GM12878 (cell line): Measurements from ENCODE around the gene VPS13C. TPM values are rescaled to one million over a fixed set of nuclear protein-coding genes. Genes with fewer than 3 reads are reported as not detected.

Experiments used
- BACH1 ChIP-seq: fragments of 450-650 bp; IDR thresholded peaks from 2 replicates; pipeline ENCODE4 v1.6.1; 2017; ENCODE audit warnings: mild to moderate bottlenecking, borderline replicate concordance
- CHD1 ChIP-seq: IDR thresholded peaks from 2 replicates; pipeline ENCODE4 v1.6.1; 2012; ENCODE audit warnings: low read depth, low read length, improper control_type of control experiment
- EGR1 ChIP-seq, 2 experiments: IDR thresholded peaks; 1 replicate in 1 of 2; 2 replicates in 1 of 2; pipeline ENCODE4 v1.6.1; 2011 to 2012; ENCODE audit warnings: low read depth in 2 of 2, low read length in 2 of 2, borderline replicate concordance in 1 of 2, mild to moderate bottlenecking in 1 of 2, moderate library complexity in 1 of 2
- EP300 ChIP-seq, 2 experiments: fragments of 150-350 bp in 1 of 2; IDR thresholded peaks; 2 replicates each; pipeline ENCODE4 v1.6.1; 2011 to 2012; ENCODE audit warnings: low read depth in 2 of 2, low read length in 2 of 2, borderline replicate concordance in 1 of 2, improper control_type of control experiment in 1 of 2, inconsistent platforms in 1 of 2; ENCODE audit not compliant: control insufficient read depth in 1 of 2
- HCFC1 ChIP-seq: fragments of 150-350 bp; IDR thresholded peaks from 2 replicates; pipeline ENCODE4 v1.6.1; 2014; ENCODE audit warnings: low read length
- KAT2A ChIP-seq: conservative IDR thresholded peaks from 2 replicates; pipeline ENCODE4 v1.6.1; 2011; ENCODE audit warnings: low read depth, low read length; ENCODE audit not compliant: control insufficient read depth
- MEF2A ChIP-seq: IDR thresholded peaks from 2 replicates; pipeline ENCODE4 v1.6.1; 2011; ENCODE audit warnings: low read depth, mild to moderate bottlenecking, low read length, moderate library complexity; ENCODE audit not compliant: insufficient read depth
- MEF2B ChIP-seq: fragments of 450-650 bp; IDR thresholded peaks from 2 replicates; pipeline ENCODE4 v1.6.1; 2018; ENCODE audit warnings: mild to moderate bottlenecking, moderate library complexity; ENCODE audit not compliant: partially characterized antibody, poor library complexity, severe bottlenecking
- RCOR1 ChIP-seq: conservative IDR thresholded peaks from 2 replicates; pipeline ENCODE4 v1.6.1; 2012; ENCODE audit warnings: low read depth, low read length, improper control_type of control experiment
- RUNX3 ChIP-seq: IDR thresholded peaks from 2 replicates; pipeline ENCODE4 v1.6.1; 2012; ENCODE audit warnings: low read length, inconsistent platforms
- SKIL ChIP-seq: fragments of 450-650 bp; IDR thresholded peaks from 2 replicates; pipeline ENCODE4 v1.6.1; 2017; ENCODE audit warnings: mild to moderate bottlenecking, low read depth, inconsistent platforms; ENCODE audit not compliant: poor library complexity, severe bottlenecking
- SMAD5 ChIP-seq: IDR thresholded peaks from 2 replicates; pipeline ENCODE4 v1.6.1; 2016; ENCODE audit warnings: antibody characterized with exemption, low read depth
- SREBF1 ChIP-seq: IDR thresholded peaks from 2 replicates; pipeline ENCODE4 v1.6.1; 2012; ENCODE audit warnings: mild to moderate bottlenecking, low read length
- TBL1XR1 ChIP-seq: IDR thresholded peaks from 2 replicates; pipeline ENCODE4 v1.6.1; 2012; ENCODE audit warnings: low read depth, low read length, improper control_type of control experiment
- ZNF384 ChIP-seq: IDR thresholded peaks from 2 replicates; pipeline ENCODE4 v1.6.1; 2012; ENCODE audit warnings: low read depth, mild to moderate bottlenecking, low read length, improper control_type of control experiment, borderline replicate concordance
- polyA plus RNA-seq, 11 experiments: library from polyadenylated mRNA; depleted of rRNA in 4 of 11; unstranded in 6 of 11; stranded (reverse) in 5 of 11; fragments of >200 nt; fragmentation: Nextera tagmentation in 4 of 11; fragmentation: Illumina TruSeq in 1 of 11; extraction: Ambion mirVana in 4 of 11; extraction: Trizol in 1 of 11; gene quantifications; 1 replicate in 1 of 11; 2 replicates in 10 of 11; pipeline versions ENCODE4 v1.2.1 to v1.2.3, GENCODE V29; 2011 to 2016; ENCODE audit warnings: inconsistent platforms in 2 of 11, missing spikeins in 2 of 11, low read depth in 1 of 11
- total RNA-seq, 4 experiments: library from RNA; depleted of rRNA in 3 of 4; stranded (reverse); fragments of >200 nt in 3 of 4; fragmentation: Illumina TruSeq in 1 of 4; extraction: Trizol in 1 of 4; gene quantifications; 2 replicates each; pipeline versions ENCODE4 v1.2.1 to v1.2.3, GENCODE V29; 2013 to 2021

Gene VPS13C
- total and polyA plus RNA-seq, 10 of the 15 experiments (the other 5 are each of a cell fraction or from before 2014, with no cell fraction given) = 9.3 to 53.1 (median 31.8) TPM

DNA sequence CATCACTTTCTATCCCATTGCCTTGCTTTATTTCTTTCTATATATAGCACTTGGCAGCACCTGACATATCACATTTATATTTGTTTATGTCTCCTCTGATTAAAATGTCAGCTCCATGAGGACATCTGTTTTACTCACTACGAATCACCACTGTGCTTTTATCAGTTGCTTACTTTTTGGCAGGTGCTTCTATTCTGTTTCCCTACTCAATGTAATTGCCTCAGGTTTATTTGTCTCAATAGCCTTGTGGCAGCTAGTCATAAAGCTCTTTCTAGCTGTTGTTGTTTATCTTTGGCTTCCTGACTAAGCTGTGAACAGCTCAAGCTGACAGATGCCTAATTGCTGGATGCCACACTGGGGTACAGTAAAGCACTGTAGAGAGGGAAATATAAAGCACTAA lies 85.5 kb downstream of the VPS13C start (continued):
- TF ChIP-seq SKIL (no peak), TBL1XR1 (no peak), KAT2A (no peak), SMAD5 (no peak), RUNX3 (no peak), HCFC1 (no peak), BACH1 (no peak), SREBF1 (no peak), ZNF384 (no peak), MEF2A (no peak), RCOR1 (no peak), CHD1 (no peak), EGR1 (IDR thresholded peaks at IDR 0.05; ENCODE audit: borderline replicate concordance in 1 of 2, low read depth in 2 of 2, low read length in 2 of 2) (no peak), MEF2B (no peak), EP300 (IDR thresholded peaks at IDR 0.05; ENCODE audit: borderline replicate concordance in 1 of 2, control insufficient read depth in 1 of 2, low read depth in 2 of 2, low read length in 2 of 2) (no peak)
